GM21528 (cell line): ENCODE measurements around the gene G3BP2.

Experiments
- ATAC-seq: cut with Tn5 transposase; IDR thresholded peaks from one replicate; pipeline ENCODE4 v1.9.1; 2021; ENCODE audit warnings: mild to moderate bottlenecking, moderate library complexity; ENCODE audit not compliant: unreplicated experiment, low FRiP score

G3BP2 gene

GRCh38 chr4:75644095-75644494, 29.1 kb downstream of the G3BP2 start:
- ATAC-seq = no peak

GRCh38 chr4:75643651-75644050, 29.6 kb downstream of the G3BP2 start:
- ATAC-seq = no peak

GRCh38 chr4:75639124-75639695, 34.0 kb downstream of the G3BP2 start:
- ATAC-seq = no peak

GRCh38 chr4:75637827-75638226, 35.4 kb downstream of the G3BP2 start:
- no peak for ATAC-seq

DNA sequence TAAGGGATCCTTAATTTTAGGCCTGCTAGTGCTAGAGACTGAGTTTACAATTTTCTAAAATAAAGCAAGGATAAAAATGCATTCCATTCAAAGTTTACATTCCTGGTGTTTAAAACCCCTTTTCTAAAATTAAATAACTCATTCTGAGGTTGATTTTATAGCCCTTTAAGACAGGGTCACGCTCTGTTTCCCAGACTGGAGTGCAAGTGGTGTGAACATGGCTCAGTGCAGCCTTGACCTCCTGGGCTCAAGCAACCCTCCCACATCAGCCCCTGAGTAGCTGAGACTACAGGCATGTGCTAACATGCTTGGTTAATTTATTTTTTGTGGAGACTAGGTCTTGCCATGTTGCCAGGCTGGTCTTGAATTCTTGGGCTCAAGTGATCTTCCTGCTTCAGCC, 36.0 kb downstream of the G3BP2 start:
- no peak for ATAC-seq

DNA sequence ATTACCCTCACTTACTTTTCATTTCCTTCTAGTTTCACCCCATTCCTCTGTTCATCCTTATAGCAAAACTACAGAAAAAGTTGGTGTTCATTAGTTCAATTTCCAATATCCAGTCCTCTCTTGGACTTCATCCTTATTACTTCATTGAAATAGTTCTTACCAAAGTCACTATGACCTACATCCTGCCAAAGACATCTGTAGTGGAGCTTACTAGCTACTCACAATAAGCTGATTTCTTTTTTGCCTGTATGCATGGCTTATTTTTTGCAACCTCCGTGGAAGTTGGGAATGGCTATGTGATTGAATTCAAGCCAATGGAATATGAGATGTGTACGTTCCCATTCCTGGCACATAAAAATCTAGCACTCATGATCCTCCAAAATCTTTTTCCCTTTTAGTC, 38.3 kb downstream of the G3BP2 start:
- no peak for ATAC-seq

- ATAC-seq = no peak
Measured at GRCh38 chr4:75634281-75634680, 38.9 kb downstream of the G3BP2 start.

- no peak for ATAC-seq
Measured at GRCh38 chr4:75633846-75634245, 39.4 kb downstream of the G3BP2 start.

DNA sequence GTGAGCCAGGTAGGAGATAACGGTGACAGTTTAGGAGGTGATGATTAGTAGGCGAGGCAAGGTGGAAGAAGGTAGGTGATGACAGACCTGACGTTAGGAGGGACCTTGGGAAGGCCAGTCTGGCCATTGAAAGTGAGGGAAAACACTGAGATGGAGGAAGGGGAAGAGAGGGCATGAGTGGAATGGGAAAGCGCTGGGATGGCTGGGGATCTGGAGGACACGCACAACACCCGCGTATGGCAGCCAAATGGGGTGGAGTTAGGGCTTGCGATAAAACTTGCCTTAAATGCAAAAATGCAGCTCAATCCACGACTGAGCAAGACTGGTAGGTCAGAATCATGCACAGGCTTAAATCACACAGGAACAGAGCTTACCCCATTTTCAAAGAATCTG, 42.3 kb downstream of the G3BP2 start:
- no peak for ATAC-seq

DNA sequence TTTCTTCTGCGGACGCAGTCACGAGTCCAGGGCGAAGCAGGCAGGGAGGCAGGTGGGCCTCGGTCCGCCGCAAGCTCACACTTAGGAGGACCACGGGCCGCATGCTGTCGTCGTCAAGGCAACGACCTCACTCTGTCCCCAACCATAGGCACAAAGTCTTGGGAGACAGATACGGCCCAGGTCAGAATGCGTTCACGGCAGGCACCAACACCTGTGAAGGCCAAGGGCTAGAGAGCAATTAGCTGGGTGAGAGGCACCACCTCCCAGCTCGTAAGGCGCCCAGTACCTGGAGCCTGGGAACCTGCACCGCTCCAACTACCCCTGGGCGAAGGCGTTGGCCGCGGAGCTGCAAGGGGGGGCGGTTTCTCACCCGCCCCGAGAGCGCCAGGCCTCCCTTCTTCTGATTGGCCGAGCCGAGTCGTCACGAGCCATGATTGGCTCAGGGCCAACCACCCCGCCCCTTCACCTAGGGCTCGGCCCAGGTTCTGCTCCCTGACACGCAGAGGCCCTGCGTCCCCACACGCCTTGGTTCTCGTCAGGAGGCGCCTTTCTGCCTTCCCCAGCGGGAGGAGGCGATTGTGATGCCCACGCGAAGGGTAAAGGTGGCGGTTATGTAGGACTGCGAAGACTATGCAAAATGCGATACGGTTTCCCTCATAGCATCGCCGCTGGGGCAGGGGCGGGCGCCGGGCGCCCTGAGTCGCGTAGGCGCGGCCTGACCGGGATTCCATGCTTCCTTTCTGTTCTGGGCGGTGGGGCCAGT, 42.9 kb downstream of the G3BP2 start, which contains the start of gene CDKL2:
TSS of gene CDKL2 (minus strand) at position 355 of the 763 bp plus-strand sequence. CDS start 4,540 bp downstream, outside the sequence.
- ATAC-seq = peak; percentile 100

DNA sequence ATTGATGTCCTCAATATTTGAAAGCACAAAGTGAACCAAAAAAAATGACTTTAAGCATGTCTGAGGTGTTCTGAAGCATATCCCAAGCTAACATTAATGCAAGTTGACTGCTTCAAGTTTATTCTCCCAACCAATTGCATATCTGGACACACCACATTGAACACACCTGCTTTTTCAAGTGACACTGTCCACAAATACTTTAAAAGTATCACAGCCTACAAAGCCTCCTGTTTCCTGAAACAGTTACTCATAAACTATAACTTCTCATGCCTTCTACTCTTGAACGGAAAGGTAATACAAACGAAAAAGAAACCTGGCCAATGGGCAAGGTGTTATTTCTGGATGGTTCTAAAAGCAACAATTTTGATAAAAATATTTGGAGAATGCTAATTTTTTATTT, 44.0 kb downstream of the G3BP2 start:
- no peak for ATAC-seq

DNA sequence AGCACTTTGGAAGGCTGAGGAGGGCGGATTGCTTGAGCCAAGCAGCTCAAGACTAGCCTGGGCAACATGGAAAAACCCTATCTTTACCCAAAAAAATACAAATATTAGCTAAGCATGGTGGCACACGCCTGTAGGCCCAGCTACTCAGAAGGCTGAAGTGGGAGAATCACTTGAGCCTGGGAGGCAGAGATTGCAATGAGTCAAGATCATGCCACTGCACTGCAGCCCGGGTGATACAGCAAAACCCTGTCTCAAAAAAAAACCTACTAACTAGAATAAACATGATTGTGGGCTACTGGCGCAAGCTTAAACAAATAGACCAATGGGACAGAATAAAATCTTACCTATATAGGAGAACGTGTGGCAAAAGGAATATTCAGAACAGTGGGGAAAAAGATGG, 50.2 kb downstream of the G3BP2 start:
- ATAC-seq = no peak

- no peak for ATAC-seq
Measured at GRCh38 chr4:75621715-75622114, 51.5 kb downstream of the G3BP2 start.

DNA sequence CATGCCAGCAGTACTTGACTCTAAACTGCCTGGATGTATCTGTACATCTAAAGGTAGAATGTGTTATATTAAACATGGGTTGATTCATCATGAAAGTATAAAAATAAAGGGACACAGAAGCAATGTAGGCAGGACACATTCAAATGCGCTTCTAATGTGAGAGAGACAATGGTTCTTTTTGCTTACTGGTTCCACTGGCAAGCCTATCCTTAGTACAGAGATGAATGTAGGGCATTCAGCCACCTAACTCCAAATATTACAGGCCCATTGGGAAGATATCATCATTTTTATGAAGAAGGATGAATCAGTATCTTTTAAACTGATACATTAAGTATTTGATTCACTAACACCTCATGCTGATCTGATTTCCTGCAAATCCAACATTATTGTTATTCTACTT, 60.9 kb downstream of the G3BP2 start:
- no peak for ATAC-seq

DNA sequence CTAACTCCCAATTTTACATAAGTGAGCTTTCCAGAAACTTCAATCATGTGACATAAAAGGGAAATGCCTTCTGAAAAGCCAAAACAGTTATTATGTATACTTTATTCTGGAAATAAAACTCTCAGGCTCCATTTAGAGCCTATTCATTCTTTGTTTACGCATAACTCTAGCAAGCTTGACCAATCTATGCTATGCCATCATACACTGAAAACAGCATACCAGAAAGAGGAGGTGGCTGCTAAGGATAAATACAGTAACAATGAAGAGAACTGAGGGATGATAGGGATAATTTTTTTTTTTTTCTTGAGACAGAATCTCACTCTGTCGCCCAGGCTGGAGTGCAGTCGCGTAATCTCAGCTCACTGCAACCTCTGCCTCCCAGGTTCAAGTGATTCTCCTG, 67.3 kb downstream of the G3BP2 start:
- ATAC-seq = no peak

DNA sequence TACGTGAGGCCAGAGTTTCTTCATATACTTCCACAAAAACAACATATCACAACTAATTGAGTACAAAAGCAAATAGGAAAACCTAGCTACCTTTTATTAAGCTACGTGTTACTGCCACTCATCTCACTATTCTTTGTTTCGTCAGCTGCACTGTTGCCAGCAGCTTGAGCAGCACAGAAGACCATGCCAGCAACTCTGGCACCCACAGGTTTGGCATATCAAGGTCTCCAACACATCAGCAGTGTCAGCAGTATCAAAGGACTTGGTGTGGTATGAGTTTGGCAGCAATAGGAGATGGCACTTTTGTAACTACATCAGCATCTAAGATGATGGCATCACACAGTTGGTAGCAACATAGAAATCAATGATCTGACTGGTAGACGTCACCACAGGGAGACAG, 73.6 kb downstream of the G3BP2 start:
- ATAC-seq = no peak

GRCh38 chr4:75598390-75598789, 74.8 kb downstream of the G3BP2 start:
- ATAC-seq = no peak

DNA sequence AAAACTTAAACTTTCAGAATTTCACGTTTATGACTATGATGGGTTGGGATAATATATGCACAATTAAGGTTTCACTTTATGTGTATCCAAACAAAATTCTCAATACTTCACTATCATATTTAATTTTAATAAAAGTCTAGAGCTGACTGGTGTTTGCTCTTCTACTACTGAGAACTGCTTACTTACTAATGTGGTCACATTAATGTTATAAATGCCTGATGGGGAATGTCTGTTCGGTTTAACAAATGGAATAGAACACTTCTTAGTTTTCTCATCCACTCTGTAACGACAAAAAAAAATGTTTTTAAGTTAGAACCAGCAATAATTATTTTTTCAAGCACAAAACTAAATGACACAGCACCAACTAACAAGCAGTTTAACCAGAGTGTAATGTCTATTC, 77.2 kb downstream of the G3BP2 start:
- no peak for ATAC-seq

DNA sequence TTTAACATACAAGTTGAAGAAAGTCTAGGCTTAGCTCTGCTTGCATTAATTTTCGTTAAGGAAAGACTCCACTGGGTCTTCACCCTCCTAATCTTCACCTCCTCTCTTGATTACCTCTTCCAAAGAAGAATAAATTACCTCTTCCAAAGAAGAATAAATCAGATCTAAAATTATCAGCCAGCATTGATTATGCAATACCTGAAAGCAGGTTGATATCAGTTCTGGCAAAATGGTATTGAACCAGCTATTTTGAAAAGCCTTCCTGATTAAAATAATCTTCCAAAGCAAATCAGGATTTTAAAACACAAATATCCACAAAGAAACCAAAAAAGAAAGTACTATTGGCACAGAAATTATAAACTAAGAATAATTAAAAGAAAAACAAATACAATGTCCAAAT, 79.8 kb downstream of the G3BP2 start:
- no peak for ATAC-seq
